ENCODE results near the gene FRMD8. TPM values are rescaled to one million over a fixed set of nuclear protein-coding genes. Genes with fewer than 3 reads are reported as not detected.

FRMD8 gene
- total and polyA plus RNA-seq, 2 of the 4 experiments (the other 2 are of a cell fraction), result 11.3 to 19.8 TPM

DNA sequence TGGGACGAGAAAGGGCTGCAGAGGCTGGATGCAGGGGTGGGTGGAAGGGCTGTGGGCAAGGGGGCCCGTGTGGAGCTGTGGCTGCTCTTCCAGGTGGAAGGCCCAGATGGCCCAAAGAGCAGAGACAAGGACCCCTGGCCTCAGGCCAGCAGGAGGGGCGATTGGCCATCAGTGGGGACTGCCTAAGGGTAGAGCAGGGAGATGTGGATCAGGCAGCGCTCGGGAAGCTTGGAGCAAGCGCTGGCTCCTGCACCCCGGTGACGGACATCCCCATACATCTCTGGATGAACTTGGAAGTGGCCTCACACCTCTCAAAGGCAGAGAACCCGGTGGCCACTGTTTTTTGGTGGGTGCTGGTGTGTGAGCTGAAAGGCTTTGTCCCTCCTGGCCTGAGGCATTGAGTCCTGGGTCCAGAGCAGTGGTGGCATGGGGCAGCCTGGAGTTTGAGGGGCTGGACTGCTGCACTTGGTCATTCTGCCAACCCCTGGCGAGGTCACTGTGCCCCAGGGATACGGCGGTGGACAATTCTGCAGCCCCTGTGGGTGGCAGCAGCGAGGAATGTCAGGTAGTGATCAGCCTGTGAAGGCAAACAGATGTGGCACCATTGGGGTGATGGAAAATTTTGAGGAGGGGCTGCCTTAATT, 5.9 kb downstream of the FRMD8 start:
- intact Hi-C loops (cut with micrococcal nuclease) (no loop called here), dilution Hi-C loops (cut with HindIII; ENCODE audit: low sequenced_read_pairs, unreplicated experiment) (no loop called here), in situ Hi-C loops (cut with MboI; ENCODE audit: low sequenced_read_pairs) (no loop called here)
- no peak overlapping the region for H2AK5ac ChIP-seq (ENCODE audit: low read depth, low read length)
- no peak overlapping the region for H4K5ac ChIP-seq (ENCODE audit: low read depth, low read length)
- ChIA-PET POLR2A (ENCODE audit: unreplicated experiment) (interaction anchor here (0.5 kb wide), 1 partner anchor 117 kb away, joined by 12 read pairs; no protein-coding TSS in a partner anchor), CTCF (interaction anchor here (0.6 kb wide), 1 partner anchor 26 kb away, joined by 3 read pairs; no protein-coding TSS in a partner anchor)
- no peak overlapping the region for H4K91ac ChIP-seq (ENCODE audit: insufficient read depth, low read depth, low read length)
- peaks cover 14% of the 10 kb centered on the region for H3K9me1 ChIP-seq (ENCODE audit: insufficient read depth, low read length)
- ATAC-seq (ENCODE audit: low read depth) (no peak), DNase-seq (no peak)
- no peak overlapping the region for H2BK5ac ChIP-seq (ENCODE audit: low read depth, low read length, poor library complexity, severe bottlenecking)
- no peak overlapping the region for H3K18ac ChIP-seq (ENCODE audit: low read depth, low read length)
- no peak overlapping the region for H3K27ac ChIP-seq (ENCODE audit: insufficient read depth, low read length)
- WGBS, 2 experiments (ENCODE audit: extremely low coverage in 2 of 2, insufficient read length in 1 of 2), result 79% methylated on average over 5 of the region's 13 CpGs; no CpG with 5 or more reads in 1 of the 2 experiments
- H2BK120ac ChIP-seq (ENCODE audit: low read depth, low read length), result no peak overlapping the region
- H3K4me3 ChIP-seq (ENCODE audit: insufficient read depth, low read depth, low read length), result no peak overlapping the region
- H3K56ac ChIP-seq (ENCODE audit: extremely low read depth, insufficient read depth, low read length), result no peak overlapping the region
- no peak overlapping the region for H4K8ac ChIP-seq (ENCODE audit: low read depth in 2 of 2, low read length in 2 of 2)
- H3K4me2 ChIP-seq (ENCODE audit: low read depth, low read length), result no peak overlapping the region
- H3K36me3 ChIP-seq (ENCODE audit: control insufficient read depth, insufficient read depth, low read length), result peaks cover 40% of the 10 kb centered on the region
- H2AK9ac ChIP-seq (replicated peaks; ENCODE audit: low read depth, low read length, poor library complexity), result peak overlapping the region; percentile 71
- no peak overlapping the region for H3K9ac ChIP-seq (ENCODE audit: low read depth, low read length)
- TF ChIP-seq RFX5 (IDR thresholded peaks at IDR 0.05; ENCODE audit: low read depth, low read length) (no peak), NFE2L2 (IDR thresholded peaks at IDR 0.05; ENCODE audit: low read depth, low read length) (no peak), MXI1 (IDR thresholded peaks at IDR 0.05; ENCODE audit: borderline replicate concordance, low read depth, low read length) (no peak), BHLHE40 (IDR thresholded peaks at IDR 0.05; ENCODE audit: low read depth, low read length) (no peak)
- TF ChIP-seq, protein P1, sequence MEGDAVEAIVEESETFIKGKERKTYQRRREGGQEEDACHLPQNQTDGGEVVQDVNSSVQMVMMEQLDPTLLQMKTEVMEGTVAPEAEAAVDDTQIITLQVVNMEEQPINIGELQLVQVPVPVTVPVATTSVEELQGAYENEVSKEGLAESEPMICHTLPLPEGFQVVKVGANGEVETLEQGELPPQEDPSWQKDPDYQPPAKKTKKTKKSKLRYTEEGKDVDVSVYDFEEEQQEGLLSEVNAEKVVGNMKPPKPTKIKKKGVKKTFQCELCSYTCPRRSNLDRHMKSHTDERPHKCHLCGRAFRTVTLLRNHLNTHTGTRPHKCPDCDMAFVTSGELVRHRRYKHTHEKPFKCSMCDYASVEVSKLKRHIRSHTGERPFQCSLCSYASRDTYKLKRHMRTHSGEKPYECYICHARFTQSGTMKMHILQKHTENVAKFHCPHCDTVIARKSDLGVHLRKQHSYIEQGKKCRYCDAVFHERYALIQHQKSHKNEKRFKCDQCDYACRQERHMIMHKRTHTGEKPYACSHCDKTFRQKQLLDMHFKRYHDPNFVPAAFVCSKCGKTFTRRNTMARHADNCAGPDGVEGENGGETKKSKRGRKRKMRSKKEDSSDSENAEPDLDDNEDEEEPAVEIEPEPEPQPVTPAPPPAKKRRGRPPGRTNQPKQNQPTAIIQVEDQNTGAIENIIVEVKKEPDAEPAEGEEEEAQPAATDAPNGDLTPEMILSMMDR (conservative IDR thresholded peaks at IDR 0.05; ENCODE audit: low read depth, low read length), result no peak
- H3K79me1 ChIP-seq (ENCODE audit: low read depth in 1 of 2, low read length in 2 of 2), result peaks cover 15 to 79% of the 10 kb centered on the region in 2 experiments
- peaks cover 8% of the 10 kb centered on the region; the same call in 1 of the 2 replicates for H4K20me1 ChIP-seq (ENCODE audit: insufficient read depth, low read length)
- BruUV-seq (replicated peaks), result no TSS peak
- H2AFZ ChIP-seq (replicated peaks; ENCODE audit: low read length, poor library complexity), result no peak overlapping the region
- H3K4me1 ChIP-seq (ENCODE audit: control insufficient read depth, insufficient read depth, low read length), result peaks cover 22% of the 10 kb centered on the region
- H2BK20ac ChIP-seq (ENCODE audit: low read depth, low read length), result no peak overlapping the region
- no peaks in the 10 kb centered on the region for H3K9me3 ChIP-seq (ENCODE audit: control insufficient read depth, insufficient read depth, low read length)
- H3K14ac ChIP-seq (replicated peaks; ENCODE audit: low read depth, low read length), result no peak overlapping the region
- H3K4ac ChIP-seq (ENCODE audit: low read depth, low read length), result no peak overlapping the region
- H3K27me3 ChIP-seq (ENCODE audit: control insufficient read depth, insufficient read depth, low read length), result no peaks in the 10 kb centered on the region
- no peak overlapping the region for H2BK15ac ChIP-seq (ENCODE audit: low read depth, low read length)
- H3K23ac ChIP-seq (ENCODE audit: low read depth, low read length), result no peak overlapping the region

Measured in IMR-90 (cell line).